ENCODE data around the gene KLHL11. TPM values are rescaled to one million over a fixed set of nuclear protein-coding genes. Genes with fewer than 3 reads are reported as not detected.

Gene KLHL11
- total RNA-seq, 4 donors from 2014 or later = 7.4 to 10.5 (median 7.7) TPM

GRCh38 chr17:41825175-41825845 is 39.9 kb downstream of the KLHL11 start:
- H3K9me3 ChIP-seq = no peaks in the 10 kb centered on the region
- peak in 1 of 3 donors; percentile 20 for DNase-seq
- no peak overlapping the region for H3K27ac ChIP-seq
- H3K4me3 ChIP-seq = no peak overlapping the region
- H3K36me3 ChIP-seq = peaks cover 0 to 13% (median 0%) of the 10 kb centered on the region in 3 donors
- H3K4me1 ChIP-seq = no peaks in the 10 kb centered on the region
- TF ChIP-seq CTCF (IDR thresholded peaks at IDR 0.05) (no peak), POLR2A (IDR thresholded peaks at IDR 0.05) (no peak)
- no peaks in the 10 kb centered on the region for H3K27me3 ChIP-seq

- Histone ChIP-seq H3K9me3 (no peaks in the 10 kb centered on the region), H3K27ac (no peak overlapping the region), H3K36me3 (peaks cover 0 to 7% (median 0%) of the 10 kb centered on the region in 3 donors), H3K4me1 (no peaks in the 10 kb centered on the region), H3K4me3 (no peak overlapping the region), H3K27me3 (no peaks in the 10 kb centered on the region)
- TF ChIP-seq CTCF (IDR thresholded peaks at IDR 0.05) (no peak), POLR2A (IDR thresholded peaks at IDR 0.05) (no peak)
- no peak for DNase-seq
These were observed 41.1 kb downstream of the KLHL11 start for GRCh38 chr17:41824086-41824485.

- Histone ChIP-seq H3K27ac (no peak overlapping the region), H3K4me3 (no peak overlapping the region), H3K9me3 (no peaks in the 10 kb centered on the region), H3K27me3 (no peaks in the 10 kb centered on the region), H3K36me3 (peaks cover 0 to 2% (median 0%) of the 10 kb centered on the region in 3 donors), H3K4me1 (no peaks in the 10 kb centered on the region)
- TF ChIP-seq CTCF (IDR thresholded peaks at IDR 0.05) (no peak), POLR2A (IDR thresholded peaks at IDR 0.05) (no peak)
- DNase-seq = no peak
These were observed 41.6 kb downstream of the KLHL11 start for GRCh38 chr17:41823580-41823979.

- DNase-seq = no peak
- no peak overlapping the region for H3K4me3 ChIP-seq
- no peak overlapping the region for H3K27ac ChIP-seq
- no peaks in the 10 kb centered on the region for H3K4me1 ChIP-seq
- TF ChIP-seq POLR2A (IDR thresholded peaks at IDR 0.05) = no peak
- no peak for TF ChIP-seq CTCF (IDR thresholded peaks at IDR 0.05)
- no peaks in the 10 kb centered on the region for H3K36me3 ChIP-seq
- H3K9me3 ChIP-seq = no peaks in the 10 kb centered on the region
- H3K27me3 ChIP-seq = no peaks in the 10 kb centered on the region
These were observed 42.1 kb downstream of the KLHL11 start for GRCh38 chr17:41823141-41823524.

GRCh38 chr17:41822216-41823140 is 42.7 kb downstream of the KLHL11 start:
- TF ChIP-seq CTCF (IDR thresholded peaks at IDR 0.05) = no peak
- TF ChIP-seq POLR2A (IDR thresholded peaks at IDR 0.05) = no peak
- DNase-seq = no peak

More at GRCh38 chr17:41822216-41823140, 42.7 kb downstream of the KLHL11 start:
- Histone ChIP-seq H3K9me3 (no peaks in the 10 kb centered on the region), H3K27ac (no peak overlapping the region), H3K36me3 (no peaks in the 10 kb centered on the region), H3K27me3 (no peaks in the 10 kb centered on the region), H3K4me3 (no peak overlapping the region), H3K4me1 (no peaks in the 10 kb centered on the region)
